ENCODE data around the gene ANTXR2. TPM values are rescaled to one million over a fixed set of nuclear protein-coding genes. Genes with fewer than 3 reads are reported as not detected.

ANTXR2 gene
- total RNA-seq, 1 donor from 2014 or later, result 61.7 TPM

GRCh38 chr4:80053140-80053910 lies 19.7 kb downstream of the ANTXR2 start:
- Mint-ChIP-seq H3K36me3 (peaks cover 36% of the 10 kb centered on the region), H3K4me3 (no peak overlapping the region), H3K4me1 (peaks cover 11% of the 10 kb centered on the region), H3K9me3 (peaks cover 5% of the 10 kb centered on the region), H3K27me3 (ENCODE audit: low read depth) (no peaks in the 10 kb centered on the region), H3K27ac (no peak overlapping the region)
- no peak for TF ChIP-seq CTCF (IDR thresholded peaks at IDR 0.05; ENCODE audit: unreplicated experiment)
- no peak for DNase-seq (ENCODE audit: low spot score in 2 of 2, unreplicated experiment in 2 of 2)

DNA sequence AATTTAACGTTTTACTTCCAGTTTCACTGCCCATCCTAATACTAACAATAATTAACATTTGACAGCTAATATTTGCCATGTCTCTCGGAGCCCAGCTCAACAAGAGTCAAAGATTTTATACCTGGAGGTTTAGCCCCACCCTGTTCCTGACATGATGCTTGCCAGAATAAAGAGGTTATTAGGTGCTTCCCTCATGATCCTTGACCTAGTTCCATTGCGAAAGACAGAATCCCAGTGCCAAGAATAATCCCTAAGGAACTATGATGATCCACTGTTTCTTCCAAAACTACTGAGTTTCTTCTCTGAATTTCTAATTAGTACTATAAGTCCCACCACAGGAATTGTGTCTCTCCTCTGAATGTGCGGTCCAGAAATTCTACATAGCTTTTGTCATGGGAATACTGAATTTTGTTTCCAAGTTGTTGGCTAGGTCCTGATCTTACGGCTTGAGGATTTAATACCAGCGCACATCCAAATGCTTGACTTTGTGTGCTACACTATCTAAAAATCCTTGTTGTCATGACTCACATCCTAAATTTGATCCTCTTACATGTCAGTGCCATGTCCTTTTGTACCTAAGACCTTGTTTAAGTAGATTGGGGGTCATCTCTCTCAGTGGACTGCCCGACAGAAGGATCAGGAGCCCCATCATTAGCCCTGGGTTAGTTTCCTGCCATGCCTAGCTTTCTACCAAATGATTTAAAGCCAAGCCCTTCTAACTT lies 23.1 kb downstream of the ANTXR2 start:
- no peak for DNase-seq (ENCODE audit: low spot score in 2 of 2, unreplicated experiment in 2 of 2)
- peaks cover 33% of the 10 kb centered on the region for H3K36me3 Mint-ChIP-seq
- peaks cover 5% of the 10 kb centered on the region for H3K9me3 Mint-ChIP-seq
- H3K4me1 Mint-ChIP-seq, result peaks cover 18% of the 10 kb centered on the region
- no peak for TF ChIP-seq CTCF (IDR thresholded peaks at IDR 0.05; ENCODE audit: unreplicated experiment)
- H3K27me3 Mint-ChIP-seq (ENCODE audit: low read depth), result no peaks in the 10 kb centered on the region
- no peak overlapping the region for H3K27ac Mint-ChIP-seq
- H3K4me3 Mint-ChIP-seq, result no peak overlapping the region

GRCh38 chr4:80049402-80049801 lies 23.6 kb downstream of the ANTXR2 start:
- H3K36me3 Mint-ChIP-seq, result peaks cover 32% of the 10 kb centered on the region
- H3K27ac Mint-ChIP-seq, result no peak overlapping the region
- no peak for DNase-seq (ENCODE audit: low spot score in 2 of 2, unreplicated experiment in 2 of 2)
- H3K27me3 Mint-ChIP-seq (ENCODE audit: low read depth), result no peaks in the 10 kb centered on the region
- H3K4me3 Mint-ChIP-seq, result no peak overlapping the region
- H3K4me1 Mint-ChIP-seq, result peaks cover 18% of the 10 kb centered on the region
- peaks cover 5% of the 10 kb centered on the region for H3K9me3 Mint-ChIP-seq
- no peak for TF ChIP-seq CTCF (IDR thresholded peaks at IDR 0.05; ENCODE audit: unreplicated experiment)

GRCh38 chr4:80045786-80046185 lies 27.2 kb downstream of the ANTXR2 start:
- Mint-ChIP-seq H3K4me1 (peaks cover 26% of the 10 kb centered on the region), H3K9me3 (peaks cover 2% of the 10 kb centered on the region), H3K4me3 (no peak overlapping the region), H3K27ac (no peak overlapping the region), H3K36me3 (peaks cover 34% of the 10 kb centered on the region), H3K27me3 (ENCODE audit: low read depth) (no peaks in the 10 kb centered on the region)
- no peak for DNase-seq (ENCODE audit: low spot score in 2 of 2, unreplicated experiment in 2 of 2)
- no peak for TF ChIP-seq CTCF (IDR thresholded peaks at IDR 0.05; ENCODE audit: unreplicated experiment)

GRCh38 chr4:80043541-80043940 lies 29.5 kb downstream of the ANTXR2 start:
- Mint-ChIP-seq H3K27me3 (ENCODE audit: low read depth) (no peaks in the 10 kb centered on the region), H3K9me3 (peaks cover 6% of the 10 kb centered on the region), H3K4me3 (no peak overlapping the region), H3K4me1 (peaks cover 26% of the 10 kb centered on the region), H3K27ac (peak overlapping the region; percentile 73), H3K36me3 (peaks cover 37% of the 10 kb centered on the region)
- TF ChIP-seq CTCF (IDR thresholded peaks at IDR 0.05; ENCODE audit: unreplicated experiment), result no peak
- DNase-seq (ENCODE audit: low spot score in 2 of 2, unreplicated experiment in 2 of 2), result no peak

Data from mesothelial cell of epicardium (in vitro differentiated cells).